Suprapubic skin (tissue), 4 donors: Measurements from ENCODE around the gene METTL8. TPM values are rescaled to one million over a fixed set of nuclear protein-coding genes. Genes with fewer than 3 reads are reported as not detected.

Experiments used
- DNase-seq, 2 donors: peaks; one replicate each; pipeline ENCODE4 v3.0.0-alpha.2; 2019; ENCODE audit warnings: low spot score in 2 of 2
- H3K27ac ChIP-seq: fragments of 200-600 bp; sonication (generic); one replicate; pipeline ENCODE4 v1.5.1; 2019
- H3K27me3 ChIP-seq: fragments of 200-600 bp; sonication (generic); one replicate; pipeline ENCODE4 v1.5.1; 2019
- H3K36me3 ChIP-seq: fragments of 200-600 bp; sonication (generic); one replicate; pipeline ENCODE4 v1.5.1; 2019
- H3K4me1 ChIP-seq: fragments of 200-600 bp; sonication (generic); one replicate; pipeline ENCODE4 v1.5.1; 2019
- H3K4me3 ChIP-seq: fragments of 200-600 bp; sonication (generic); one replicate; pipeline ENCODE4 v1.5.1; 2019; ENCODE audit warnings: mild to moderate bottlenecking
- H3K9me3 ChIP-seq: fragments of 200-600 bp; sonication (generic); one replicate; pipeline ENCODE4 v1.5.1; 2019
- CTCF ChIP-seq, 2 donors: fragments of 200-600 bp in 1 of 2; fragments of 450-650 bp in 1 of 2; sonication (generic) in 1 of 2; IDR thresholded peaks; one replicate each; pipeline ENCODE4 v1.5.1; 2016 to 2019; ENCODE audit warnings: antibody characterized with exemption in 2 of 2, mild to moderate bottlenecking in 1 of 2, moderate library complexity in 1 of 2
- EP300 ChIP-seq: sonication (generic); formaldehyde crosslinking; IDR thresholded peaks from one replicate; pipeline ENCODE4 v1.6.1; 2017; ENCODE audit warnings: antibody characterized with exemption
- POLR2A ChIP-seq, 2 donors: fragments of 450-650 bp; IDR thresholded peaks; one replicate each; pipeline ENCODE4 v1.6.1; 2017; ENCODE audit warnings: antibody characterized with exemption in 2 of 2, mild to moderate bottlenecking in 2 of 2, moderate library complexity in 2 of 2
- POLR2AphosphoS5 ChIP-seq, 3 donors: sonication (generic); formaldehyde crosslinking; IDR thresholded peaks; one replicate each; pipeline ENCODE4 v1.6.1; 2017; ENCODE audit warnings: antibody characterized with exemption in 3 of 3
- WGBS: methylation state at CpG from one replicate; pipeline ENCODE4 v1.1.5; 2018; 5-methylcytosine and 5-hydroxymethylcytosine counted together
- total RNA-seq, 4 donors: library from RNA; depleted of rRNA; stranded (reverse); fragments of >200 nt; gene quantifications; one replicate each; pipeline ENCODE4 v1.1.0, GENCODE V29; 2016

Gene METTL8
- total RNA-seq: 10 to 100 TPM; 35.8 to 42.5 (median 38.7) TPM

GRCh38 chr2:171433763-171434012 is at the start of gene METTL8:
Gene METTL8, minus strand, starts transcription at chr2:171433990. Its CDS starts 41,805 bp downstream, at chr2:171392185.
- peak within 1 kb of the TSS; percentile 97 for H3K27ac ChIP-seq
- H3K4me1 ChIP-seq: peaks cover 37% of the 10 kb centered on the region
- H3K27me3 ChIP-seq: no peaks in the 10 kb centered on the region
- WGBS: 0% methylated on average over 14 of the region's 15 CpGs
- DNase-seq: no peak
- no peaks in the 10 kb centered on the region for H3K9me3 ChIP-seq
- peak within 1 kb of the TSS; percentile 73 for H3K4me3 ChIP-seq
- peaks cover 8% of the 10 kb centered on the region for H3K36me3 ChIP-seq
- TF ChIP-seq POLR2A (IDR thresholded peaks at IDR 0.05): no peak
- TF ChIP-seq EP300: no peak
- TF ChIP-seq CTCF (IDR thresholded peaks at IDR 0.05): no peak
- TF ChIP-seq POLR2AphosphoS5 (IDR thresholded peaks at IDR 0.05): no peak

GRCh38 chr2:171482877-171483276 is 49.1 kb upstream of the METTL8 start:
- Histone ChIP-seq H3K27me3 (no peaks in the 10 kb centered on the region), H3K9me3 (no peaks in the 10 kb centered on the region), H3K27ac (no peak overlapping the region), H3K4me3 (no peak overlapping the region), H3K4me1 (no peaks in the 10 kb centered on the region), H3K36me3 (peaks cover 27% of the 10 kb centered on the region)
- no peak for DNase-seq
- 86% methylated on average over 3 of the region's 3 CpGs for WGBS
- no peak for TF ChIP-seq POLR2A (IDR thresholded peaks at IDR 0.05)
- no peak for TF ChIP-seq POLR2AphosphoS5 (IDR thresholded peaks at IDR 0.05)
- no peak for TF ChIP-seq CTCF (IDR thresholded peaks at IDR 0.05)
- no peak for TF ChIP-seq EP300

GRCh38 chr2:171482308-171482707 is 48.5 kb upstream of the METTL8 start:
- H3K9me3 ChIP-seq: no peaks in the 10 kb centered on the region
- H3K27me3 ChIP-seq: no peaks in the 10 kb centered on the region
- peaks cover 27% of the 10 kb centered on the region for H3K36me3 ChIP-seq
- DNase-seq: no peak
- no peak for TF ChIP-seq EP300
- no peak for TF ChIP-seq CTCF (IDR thresholded peaks at IDR 0.05)
- no peak for TF ChIP-seq POLR2A (IDR thresholded peaks at IDR 0.05)
- no peak for TF ChIP-seq POLR2AphosphoS5 (IDR thresholded peaks at IDR 0.05)
- no peak overlapping the region for H3K27ac ChIP-seq
- H3K4me3 ChIP-seq: no peak overlapping the region
- H3K4me1 ChIP-seq: no peaks in the 10 kb centered on the region

- Histone ChIP-seq H3K27ac (no peak overlapping the region), H3K4me3 (no peak overlapping the region), H3K36me3 (peaks cover 31% of the 10 kb centered on the region), H3K27me3 (no peaks in the 10 kb centered on the region), H3K9me3 (no peaks in the 10 kb centered on the region), H3K4me1 (no peaks in the 10 kb centered on the region)
- WGBS: 91% methylated on average over 1 of the region's 1 CpG
- DNase-seq: no peak
- TF ChIP-seq EP300: no peak
- no peak for TF ChIP-seq POLR2A (IDR thresholded peaks at IDR 0.05)
- TF ChIP-seq POLR2AphosphoS5 (IDR thresholded peaks at IDR 0.05): no peak
- no peak for TF ChIP-seq CTCF (IDR thresholded peaks at IDR 0.05)
These were observed 47.1 kb upstream of the METTL8 start for GRCh38 chr2:171480908-171481307.

GRCh38 chr2:171479154-171479814 is 45.5 kb upstream of the METTL8 start:
- Histone ChIP-seq H3K36me3 (peaks cover 42% of the 10 kb centered on the region), H3K27me3 (no peaks in the 10 kb centered on the region), H3K4me1 (no peaks in the 10 kb centered on the region), H3K27ac (no peak overlapping the region), H3K4me3 (no peak overlapping the region), H3K9me3 (no peaks in the 10 kb centered on the region)
- TF ChIP-seq POLR2A (IDR thresholded peaks at IDR 0.05) (no peak), POLR2AphosphoS5 (IDR thresholded peaks at IDR 0.05) (no peak), CTCF (IDR thresholded peaks at IDR 0.05) (no peak)
- DNase-seq: no peak
- 80% methylated on average over 3 of the region's 3 CpGs for WGBS
